Esophagus squamous epithelium (tissue), 4 donors: ENCODE results near the gene ZNF319.

Experiments
- CTCF ChIP-seq, 6 experiments: fragments of 450-650 bp in 4 of 6; fragments of 200-600 bp in 2 of 6; sonication (generic) in 2 of 6; IDR thresholded peaks; one replicate each; pipeline ENCODE4 v1.5.1; 2016 to 2019; ENCODE audit warnings: antibody characterized with exemption in 6 of 6, mild to moderate bottlenecking in 4 of 6, moderate library complexity in 4 of 6
- POLR2A ChIP-seq, 4 donors: fragments of 450-650 bp; IDR thresholded peaks; one replicate each; pipeline ENCODE4 v1.6.1; 2017; ENCODE audit warnings: antibody characterized with exemption in 4 of 4, mild to moderate bottlenecking in 4 of 4, moderate library complexity in 3 of 4

DNA sequence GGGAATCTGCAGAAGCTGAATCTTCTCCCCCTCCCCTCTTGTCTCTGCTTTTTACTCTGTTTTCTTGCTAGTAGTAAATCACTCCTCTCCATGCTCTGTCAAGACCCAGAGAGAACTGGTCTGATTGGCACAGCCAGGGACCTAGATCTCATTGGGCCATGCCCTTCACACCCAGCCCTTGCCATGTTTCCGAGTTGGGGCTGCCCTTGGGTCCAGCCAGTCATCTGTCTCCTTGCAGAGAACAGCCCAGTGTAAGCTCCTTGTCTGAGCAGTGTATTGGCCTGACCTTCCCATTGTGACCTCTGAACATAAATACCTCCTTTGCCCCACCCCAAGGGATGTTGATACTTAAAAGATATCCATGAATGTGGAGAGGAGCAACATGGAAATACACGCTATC, 28.9 kb upstream of the ZNF319 start:
- TF ChIP-seq CTCF (IDR thresholded peaks at IDR 0.05) (no peak), POLR2A (IDR thresholded peaks at IDR 0.05) (no peak)
